Occipital lobe (tissue), 2 donors: Measurements from ENCODE around the gene ADGRG1. TPM values are rescaled to one million over a fixed set of nuclear protein-coding genes. Genes with fewer than 3 reads are reported as not detected.

Experiments
- DNase-seq: peaks from one replicate; lab custom pipeline; 2025; lab: John Stamatoyannopoulos, UW
- total RNA-seq: library from RNA; depleted of rRNA; stranded (reverse); fragments of >200 nt; gene quantifications from one replicate; pipeline ENCODE4 v1.2.3, GENCODE V29; 2014

Gene ADGRG1
- total RNA-seq, 1 donor from 2014 or later = 31.4 TPM

GRCh38 chr16:57606147-57606846 is 22.1 kb upstream of the ADGRG1 start:
- DNase-seq = no peak

- no peak for DNase-seq
Measured at GRCh38 chr16:57606847-57607501, 21.5 kb upstream of the ADGRG1 start.

- no peak for DNase-seq
Measured at GRCh38 chr16:57607676-57608461, 20.6 kb upstream of the ADGRG1 start.

GRCh38 chr16:57608462-57609113 is 19.8 kb upstream of the ADGRG1 start:
- DNase-seq = no peak

- no peak for DNase-seq
Measured at GRCh38 chr16:57609541-57610401, 18.7 kb upstream of the ADGRG1 start.

GRCh38 chr16:57610611-57611010 is 17.8 kb upstream of the ADGRG1 start:
- DNase-seq = no peak

GRCh38 chr16:57611181-57611580 is 17.2 kb upstream of the ADGRG1 start:
- DNase-seq = no peak

- DNase-seq = no peak
Measured at GRCh38 chr16:57611706-57612105, 16.7 kb upstream of the ADGRG1 start.

- no peak for DNase-seq
Measured at GRCh38 chr16:57612494-57612893, 15.9 kb upstream of the ADGRG1 start.

- no peak for DNase-seq
Measured at GRCh38 chr16:57613514-57613913, 14.9 kb upstream of the ADGRG1 start.

GRCh38 chr16:57614536-57614935 is 13.9 kb upstream of the ADGRG1 start:
- no peak for DNase-seq

GRCh38 chr16:57614944-57615343 is 13.5 kb upstream of the ADGRG1 start:
- DNase-seq = no peak

GRCh38 chr16:57615813-57616212 is 12.6 kb upstream of the ADGRG1 start:
- no peak for DNase-seq

- DNase-seq = no peak
Measured at GRCh38 chr16:57616241-57616640, 12.2 kb upstream of the ADGRG1 start.

- no peak for DNase-seq
Measured at GRCh38 chr16:57616876-57617275, 11.6 kb upstream of the ADGRG1 start.

- DNase-seq = no peak
Measured at GRCh38 chr16:57617604-57618111, 10.8 kb upstream of the ADGRG1 start.

GRCh38 chr16:57618296-57619132 is 9.9 kb upstream of the ADGRG1 start:
- no peak for DNase-seq

GRCh38 chr16:57619133-57619605 is 9.3 kb upstream of the ADGRG1 start:
- no peak for DNase-seq

GRCh38 chr16:57619606-57620334 is 8.7 kb upstream of the ADGRG1 start:
- DNase-seq = no peak
